Suprapubic skin (tissue), 4 donors: ENCODE results near the gene HIVEP2.

Experiments
- EP300 ChIP-seq: sonication (generic); formaldehyde crosslinking; IDR thresholded peaks from one replicate; pipeline ENCODE4 v1.6.1; 2017; ENCODE audit warnings: antibody characterized with exemption
- POLR2A ChIP-seq, 2 donors: fragments of 450-650 bp; IDR thresholded peaks; one replicate each; pipeline ENCODE4 v1.6.1; 2017; ENCODE audit warnings: antibody characterized with exemption in 2 of 2, mild to moderate bottlenecking in 2 of 2, moderate library complexity in 2 of 2
- POLR2AphosphoS5 ChIP-seq, 3 donors: sonication (generic); formaldehyde crosslinking; IDR thresholded peaks; one replicate each; pipeline ENCODE4 v1.6.1; 2017; ENCODE audit warnings: antibody characterized with exemption in 3 of 3
- TF ChIP-seq, protein P1 (sequence below), 2 donors: fragments of 200-600 bp in 1 of 2; fragments of 450-650 bp in 1 of 2; sonication (generic) in 1 of 2; IDR thresholded peaks; one replicate each; pipeline ENCODE4 v1.5.1; 2016 to 2019; ENCODE audit warnings: antibody characterized with exemption in 2 of 2, mild to moderate bottlenecking in 1 of 2, moderate library complexity in 1 of 2

DNA sequence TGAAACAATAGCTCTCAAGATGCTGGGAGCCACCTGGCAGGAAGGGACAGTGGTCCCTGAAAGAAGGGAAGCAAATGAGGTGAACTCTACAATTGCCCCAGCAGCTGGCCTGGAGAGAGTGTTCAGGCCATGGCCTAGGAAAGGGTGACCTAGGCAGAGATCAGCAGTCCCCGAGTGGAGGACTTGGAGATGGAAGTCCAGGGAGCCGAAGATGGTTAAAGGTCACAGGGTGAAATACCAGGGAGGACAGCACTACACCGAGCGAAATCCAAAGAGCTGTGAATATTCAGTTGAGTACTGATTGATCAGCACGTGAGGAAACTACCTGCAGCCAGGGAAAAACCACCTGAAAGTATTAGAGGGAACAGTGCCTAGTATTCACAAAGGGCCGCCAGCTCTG lies 133.1 kb downstream of the HIVEP2 start:
- TF ChIP-seq, protein P1, sequence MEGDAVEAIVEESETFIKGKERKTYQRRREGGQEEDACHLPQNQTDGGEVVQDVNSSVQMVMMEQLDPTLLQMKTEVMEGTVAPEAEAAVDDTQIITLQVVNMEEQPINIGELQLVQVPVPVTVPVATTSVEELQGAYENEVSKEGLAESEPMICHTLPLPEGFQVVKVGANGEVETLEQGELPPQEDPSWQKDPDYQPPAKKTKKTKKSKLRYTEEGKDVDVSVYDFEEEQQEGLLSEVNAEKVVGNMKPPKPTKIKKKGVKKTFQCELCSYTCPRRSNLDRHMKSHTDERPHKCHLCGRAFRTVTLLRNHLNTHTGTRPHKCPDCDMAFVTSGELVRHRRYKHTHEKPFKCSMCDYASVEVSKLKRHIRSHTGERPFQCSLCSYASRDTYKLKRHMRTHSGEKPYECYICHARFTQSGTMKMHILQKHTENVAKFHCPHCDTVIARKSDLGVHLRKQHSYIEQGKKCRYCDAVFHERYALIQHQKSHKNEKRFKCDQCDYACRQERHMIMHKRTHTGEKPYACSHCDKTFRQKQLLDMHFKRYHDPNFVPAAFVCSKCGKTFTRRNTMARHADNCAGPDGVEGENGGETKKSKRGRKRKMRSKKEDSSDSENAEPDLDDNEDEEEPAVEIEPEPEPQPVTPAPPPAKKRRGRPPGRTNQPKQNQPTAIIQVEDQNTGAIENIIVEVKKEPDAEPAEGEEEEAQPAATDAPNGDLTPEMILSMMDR (IDR thresholded peaks at IDR 0.05): no peak
- no peak for TF ChIP-seq EP300
- TF ChIP-seq POLR2A (IDR thresholded peaks at IDR 0.05): no peak
- no peak for TF ChIP-seq POLR2AphosphoS5 (IDR thresholded peaks at IDR 0.05)
